Smooth muscle cell (in vitro differentiated cells): ENCODE measurements around the gene RSPRY1. TPM values are rescaled to one million over a fixed set of nuclear protein-coding genes. Genes with fewer than 3 reads are reported as not detected.

ENCODE experiments used
- DNase-seq: peaks from one replicate; lab custom pipeline; 2025; ENCODE audit not compliant: unreplicated experiment; lab: John Stamatoyannopoulos, UW
- H2AFZ ChIP-seq: fragments of 200-600 bp; sonication (generic); 2 replicates; pipeline ENCODE4 v1.6.0; 2016; ENCODE audit warnings: antibody characterized with exemption, low read depth, mild to moderate bottlenecking
- H3F3A ChIP-seq: fragments of 200-600 bp; sonication (generic); 2 replicates; pipeline ENCODE4 v1.6.0; 2017; ENCODE audit warnings: antibody characterized with exemption, low read depth
- H3K27ac ChIP-seq: fragments of 200-600 bp; sonication (generic); 2 replicates; pipeline ENCODE4 v1.5.1; 2016; ENCODE audit warnings: low read depth, mild to moderate bottlenecking
- H3K27me3 ChIP-seq: fragments of 200-600 bp; sonication (generic); 2 replicates; pipeline ENCODE4 v1.6.1; 2016; ENCODE audit warnings: low read depth, mild to moderate bottlenecking
- H3K36me3 ChIP-seq: fragments of 200-600 bp; sonication (generic); 2 replicates; pipeline ENCODE4 v1.5.1; 2016; ENCODE audit warnings: low read depth
- H3K4me1 ChIP-seq: fragments of 200-600 bp; sonication (generic); 2 replicates; pipeline ENCODE4 v1.5.1; 2016; ENCODE audit warnings: low read depth
- H3K4me2 ChIP-seq: fragments of 200-600 bp; sonication (generic); 2 replicates; pipeline ENCODE4 v1.6.0; 2016; ENCODE audit warnings: mild to moderate bottlenecking
- H3K4me3 ChIP-seq: fragments of 200-600 bp; sonication (generic); 2 replicates; pipeline ENCODE4 v1.5.1; 2016; ENCODE audit warnings: mild to moderate bottlenecking
- H3K79me2 ChIP-seq: fragments of 200-600 bp; sonication (generic); 2 replicates; pipeline ENCODE4 v1.6.0; 2016; ENCODE audit warnings: low read depth, mild to moderate bottlenecking
- H3K9ac ChIP-seq: fragments of 200-600 bp; sonication (generic); 2 replicates; pipeline ENCODE4 v1.6.0; 2016; ENCODE audit warnings: low read depth
- H3K9me3 ChIP-seq: fragments of 200-600 bp; sonication (generic); replicated peaks from 2 replicates; pipeline ENCODE4 v1.5.1; 2016; ENCODE audit warnings: low read depth
- H4K20me1 ChIP-seq: fragments of 200-600 bp; sonication (generic); 2 replicates; pipeline ENCODE4 v1.6.0; 2016; ENCODE audit warnings: low read depth
- WGBS: methylation state at CpG from one replicate; pipeline ENCODE4 v1.1.7; 2016; ENCODE audit warnings: low lambda C conversion rate; 5-methylcytosine and 5-hydroxymethylcytosine counted together
- polyA plus RNA-seq: library from polyadenylated mRNA; unstranded; fragments of >200 nt; fragmentation: Nextera tagmentation; extraction: Ambion mirVana; gene quantifications from 2 replicates; pipeline ENCODE4 v1.2.1, GENCODE V29; 2016
- total RNA-seq: library from RNA; depleted of rRNA; stranded (reverse); fragments of >200 nt; gene quantifications from 2 replicates; pipeline ENCODE4 v1.2.3, GENCODE V29; 2014
- TF ChIP-seq, protein P1 (sequence below): fragments of 200-600 bp; sonication (generic); IDR thresholded peaks from 2 replicates; pipeline ENCODE4 v1.5.1; 2017; ENCODE audit warnings: borderline replicate concordance, mild to moderate bottlenecking, antibody characterized with exemption; ENCODE audit not compliant: insufficient read depth, poor library complexity, severe bottlenecking

Gene RSPRY1
- total and polyA plus RNA-seq, 2 experiments from 2014 or later, result 42.0 to 57.1 TPM

DNA sequence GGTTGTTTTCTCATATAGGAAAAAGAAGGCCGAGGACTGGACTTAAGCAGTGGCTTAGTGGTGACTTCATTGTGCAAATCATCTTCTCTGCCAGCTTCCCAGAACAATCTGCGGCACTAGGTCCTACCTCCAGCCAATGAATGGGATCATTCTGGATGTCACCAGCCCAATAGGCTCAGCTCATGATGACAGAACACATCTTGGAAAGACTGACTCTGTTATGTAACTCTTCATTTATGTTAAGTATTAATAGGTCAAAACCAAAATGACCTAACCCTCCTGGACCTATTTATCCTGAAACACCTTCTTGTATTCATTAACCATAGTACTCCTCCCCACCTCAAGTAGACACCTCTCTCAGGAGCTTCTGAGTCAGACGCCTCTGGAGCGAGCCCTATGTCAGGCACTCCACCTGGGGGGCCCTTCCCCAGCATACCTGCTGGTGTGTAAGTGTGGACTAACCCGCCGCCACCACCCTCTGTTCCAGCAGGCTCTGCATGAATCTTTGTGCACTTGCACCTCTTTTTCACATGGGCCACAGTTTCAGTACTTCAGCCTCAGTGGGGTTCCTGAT, 66.1 kb downstream of the RSPRY1 start:
- Histone ChIP-seq H3K79me2 (no peaks in the 10 kb centered on the region), H3K4me3 (no peak overlapping the region), H4K20me1 (no peaks in the 10 kb centered on the region), H3K4me2 (no peak overlapping the region), H3K27ac (no peak overlapping the region), H3K36me3 (peaks cover 8% of the 10 kb centered on the region), H3F3A (no peaks in the 10 kb centered on the region), H3K4me1 (no peaks in the 10 kb centered on the region), H3K27me3 (no peaks in the 10 kb centered on the region), H3K9ac (no peak overlapping the region), H2AFZ (no peak overlapping the region), H3K9me3 (no peaks in the 10 kb centered on the region)
- no peak for DNase-seq
- 94% methylated on average over 6 of the region's 6 CpGs for WGBS
- TF ChIP-seq, protein P1, sequence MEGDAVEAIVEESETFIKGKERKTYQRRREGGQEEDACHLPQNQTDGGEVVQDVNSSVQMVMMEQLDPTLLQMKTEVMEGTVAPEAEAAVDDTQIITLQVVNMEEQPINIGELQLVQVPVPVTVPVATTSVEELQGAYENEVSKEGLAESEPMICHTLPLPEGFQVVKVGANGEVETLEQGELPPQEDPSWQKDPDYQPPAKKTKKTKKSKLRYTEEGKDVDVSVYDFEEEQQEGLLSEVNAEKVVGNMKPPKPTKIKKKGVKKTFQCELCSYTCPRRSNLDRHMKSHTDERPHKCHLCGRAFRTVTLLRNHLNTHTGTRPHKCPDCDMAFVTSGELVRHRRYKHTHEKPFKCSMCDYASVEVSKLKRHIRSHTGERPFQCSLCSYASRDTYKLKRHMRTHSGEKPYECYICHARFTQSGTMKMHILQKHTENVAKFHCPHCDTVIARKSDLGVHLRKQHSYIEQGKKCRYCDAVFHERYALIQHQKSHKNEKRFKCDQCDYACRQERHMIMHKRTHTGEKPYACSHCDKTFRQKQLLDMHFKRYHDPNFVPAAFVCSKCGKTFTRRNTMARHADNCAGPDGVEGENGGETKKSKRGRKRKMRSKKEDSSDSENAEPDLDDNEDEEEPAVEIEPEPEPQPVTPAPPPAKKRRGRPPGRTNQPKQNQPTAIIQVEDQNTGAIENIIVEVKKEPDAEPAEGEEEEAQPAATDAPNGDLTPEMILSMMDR, result no peak

DNA sequence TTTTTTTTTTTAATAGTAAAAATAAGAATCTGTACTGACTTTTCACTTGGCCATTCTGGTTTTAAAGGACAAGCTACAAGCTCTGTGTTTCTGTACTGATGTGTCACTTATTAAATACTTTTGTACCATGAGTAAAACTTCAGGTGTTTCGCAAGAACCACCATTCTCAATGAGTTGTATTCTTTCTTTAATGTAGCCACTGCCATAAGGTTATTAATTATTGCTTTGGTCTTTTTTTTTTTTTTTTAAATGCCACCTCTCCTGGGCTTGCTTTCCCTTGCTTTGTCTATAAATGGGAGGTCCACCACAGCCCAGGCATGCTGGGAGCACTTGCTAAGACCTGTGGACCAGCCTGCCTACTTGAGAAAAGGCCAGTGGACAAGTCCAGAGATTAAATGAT, 67.3 kb downstream of the RSPRY1 start:
- Histone ChIP-seq H3K9me3 (no peaks in the 10 kb centered on the region), H2AFZ (no peak overlapping the region), H3K4me2 (no peak overlapping the region), H3K27me3 (no peaks in the 10 kb centered on the region), H3K4me3 (no peak overlapping the region), H3K4me1 (no peaks in the 10 kb centered on the region), H4K20me1 (no peaks in the 10 kb centered on the region), H3K79me2 (no peaks in the 10 kb centered on the region), H3F3A (no peaks in the 10 kb centered on the region), H3K9ac (no peak overlapping the region), H3K36me3 (peaks cover 5% of the 10 kb centered on the region), H3K27ac (no peak overlapping the region)
- no peak for DNase-seq
- TF ChIP-seq, protein P1, result no peak
- WGBS, result 97% methylated on average over 1 of the region's 1 CpG

DNA sequence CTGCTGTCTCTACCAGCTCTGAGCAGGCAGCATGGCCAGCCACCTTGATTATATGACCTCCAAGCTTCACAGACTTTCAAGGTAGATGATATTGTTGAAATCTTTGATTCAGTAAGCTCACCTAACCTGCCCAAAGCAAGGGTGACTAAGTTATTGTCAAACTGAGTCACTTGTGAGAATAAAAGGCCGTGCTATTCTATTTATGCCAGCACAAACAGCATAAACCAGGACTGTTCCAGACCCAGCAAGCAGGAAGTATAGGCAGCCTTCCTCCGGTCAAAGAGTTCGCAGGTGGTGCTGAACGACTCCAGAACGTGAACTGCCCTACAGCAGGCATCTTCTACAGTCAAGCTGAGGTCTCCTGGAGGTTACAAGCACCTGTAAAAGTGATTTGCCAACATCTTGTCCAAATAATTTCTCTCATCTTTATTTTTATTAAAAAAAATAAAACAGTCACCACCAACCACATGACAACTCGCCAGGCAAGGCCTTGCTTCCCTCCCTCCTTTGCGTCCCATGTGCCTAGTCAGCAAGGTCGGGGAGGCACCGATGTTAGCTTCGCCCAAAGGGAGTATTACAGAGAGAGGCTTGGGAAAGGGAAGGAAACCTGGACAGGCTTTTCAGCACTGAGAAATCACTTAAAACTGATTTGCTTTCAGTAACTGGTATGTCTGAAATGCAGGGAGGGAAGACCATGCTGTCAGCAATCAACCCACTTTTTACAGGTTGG, 69.7 kb downstream of the RSPRY1 start:
- Histone ChIP-seq H3K27ac (no peak overlapping the region), H3K4me3 (no peak overlapping the region), H3K27me3 (no peaks in the 10 kb centered on the region), H3K4me1 (peaks cover 13% of the 10 kb centered on the region), H3K9ac (no peak overlapping the region), H3F3A (no peaks in the 10 kb centered on the region), H4K20me1 (no peaks in the 10 kb centered on the region), H3K79me2 (no peaks in the 10 kb centered on the region), H3K9me3 (no peaks in the 10 kb centered on the region), H3K36me3 (no peaks in the 10 kb centered on the region), H2AFZ (no peak overlapping the region), H3K4me2 (no peak overlapping the region)
- WGBS, result 98% methylated on average over 10 of the region's 10 CpGs
- DNase-seq, result no peak
- TF ChIP-seq, protein P1, result no peak
